ENCODE results near the gene VPS72.

Gene VPS72

DNA sequence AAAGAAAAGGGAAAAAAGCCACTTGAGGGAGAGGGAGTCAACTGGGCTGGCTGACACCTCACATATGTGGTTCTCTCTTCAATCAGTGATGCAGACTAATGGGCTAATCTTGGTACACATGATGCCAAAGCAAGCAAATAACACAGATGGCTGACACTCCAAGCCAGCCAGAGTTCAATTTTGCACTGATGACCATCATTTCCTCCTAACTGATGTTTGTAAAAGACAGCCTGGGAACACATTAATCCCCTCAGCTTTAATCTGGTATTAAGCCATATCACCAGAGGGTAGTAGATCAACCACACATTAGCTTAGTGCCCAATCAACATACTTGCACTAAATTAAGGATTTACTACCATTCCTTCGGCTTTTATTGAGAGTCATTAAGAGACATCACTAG, 2.8 kb downstream of the VPS72 start:
- DNase-seq (ENCODE audit: low spot score) = no peak
- TF ChIP-seq, protein P1, sequence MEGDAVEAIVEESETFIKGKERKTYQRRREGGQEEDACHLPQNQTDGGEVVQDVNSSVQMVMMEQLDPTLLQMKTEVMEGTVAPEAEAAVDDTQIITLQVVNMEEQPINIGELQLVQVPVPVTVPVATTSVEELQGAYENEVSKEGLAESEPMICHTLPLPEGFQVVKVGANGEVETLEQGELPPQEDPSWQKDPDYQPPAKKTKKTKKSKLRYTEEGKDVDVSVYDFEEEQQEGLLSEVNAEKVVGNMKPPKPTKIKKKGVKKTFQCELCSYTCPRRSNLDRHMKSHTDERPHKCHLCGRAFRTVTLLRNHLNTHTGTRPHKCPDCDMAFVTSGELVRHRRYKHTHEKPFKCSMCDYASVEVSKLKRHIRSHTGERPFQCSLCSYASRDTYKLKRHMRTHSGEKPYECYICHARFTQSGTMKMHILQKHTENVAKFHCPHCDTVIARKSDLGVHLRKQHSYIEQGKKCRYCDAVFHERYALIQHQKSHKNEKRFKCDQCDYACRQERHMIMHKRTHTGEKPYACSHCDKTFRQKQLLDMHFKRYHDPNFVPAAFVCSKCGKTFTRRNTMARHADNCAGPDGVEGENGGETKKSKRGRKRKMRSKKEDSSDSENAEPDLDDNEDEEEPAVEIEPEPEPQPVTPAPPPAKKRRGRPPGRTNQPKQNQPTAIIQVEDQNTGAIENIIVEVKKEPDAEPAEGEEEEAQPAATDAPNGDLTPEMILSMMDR (IDR thresholded peaks at IDR 0.05; ENCODE audit: borderline replicate concordance, control extremely low read depth, extremely low read depth, insufficient read depth, missing control alignments) = no peak
- in situ Hi-C loops (cut with MboI; ENCODE audit: low sequenced_read_pairs, unreplicated experiment) = no loop called here

DNA sequence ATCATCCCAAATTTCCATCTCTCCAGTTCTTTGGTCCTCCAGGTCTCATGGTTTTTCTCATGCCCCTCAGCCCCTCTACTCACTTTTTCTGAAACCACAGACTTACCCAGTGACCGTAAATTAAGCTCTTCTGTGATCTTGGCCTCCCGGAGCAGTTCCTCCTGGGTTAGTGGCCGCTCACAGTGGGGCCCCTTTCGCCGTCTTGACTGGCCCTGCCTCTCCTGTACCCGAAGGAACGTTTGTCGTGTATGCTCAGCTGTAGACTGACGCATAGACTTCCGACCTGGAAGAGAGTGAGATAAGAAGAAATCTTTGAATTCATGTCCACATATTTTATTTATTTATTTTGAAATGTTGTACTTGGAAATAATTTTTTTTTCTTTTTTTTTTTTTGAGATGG, 5.8 kb downstream of the VPS72 start:
- DNase-seq (ENCODE audit: low spot score) = no peak
- TF ChIP-seq, protein P1 (IDR thresholded peaks at IDR 0.05; ENCODE audit: borderline replicate concordance, control extremely low read depth, extremely low read depth, insufficient read depth, missing control alignments) = no peak
- in situ Hi-C loops (cut with MboI; ENCODE audit: low sequenced_read_pairs, unreplicated experiment) = no loop called here

GRCh38 chr1:151176514-151177045, 13.4 kb downstream of the VPS72 start:
- in situ Hi-C loops (cut with MboI; ENCODE audit: low sequenced_read_pairs, unreplicated experiment) = no loop called here
- no peak for DNase-seq (ENCODE audit: low spot score)
- TF ChIP-seq, protein P1 (IDR thresholded peaks at IDR 0.05; ENCODE audit: borderline replicate concordance, control extremely low read depth, extremely low read depth, insufficient read depth, missing control alignments) = no peak

DNA sequence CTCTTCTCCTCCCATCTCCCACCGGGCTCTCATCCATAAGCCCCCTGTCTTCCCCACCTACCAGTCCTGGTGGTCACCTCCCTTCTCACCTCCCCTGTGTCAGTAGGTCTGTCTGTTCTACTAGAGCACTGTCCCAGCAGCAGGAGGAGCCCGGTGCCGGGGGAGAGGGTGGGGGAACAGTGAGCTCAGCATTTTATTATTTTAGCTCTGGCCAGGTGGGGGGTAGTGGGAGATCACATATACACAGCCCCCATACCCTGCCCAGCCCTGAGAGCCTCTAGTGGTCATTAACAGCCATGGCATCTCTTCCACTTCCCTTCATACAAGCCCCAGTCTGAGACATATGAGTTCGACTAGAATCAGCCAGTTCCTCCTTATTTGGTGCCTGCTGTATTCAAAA, 14.1 kb downstream of the VPS72 start, which contains the start of gene TMOD4:
Gene TMOD4, minus strand, starts transcription at position 119 of the 400 bp plus-strand sequence. CDS start 1,106 bp downstream, outside the sequence.
- peak; percentile 53 for DNase-seq (ENCODE audit: low spot score)
- TF ChIP-seq, protein P1 (IDR thresholded peaks at IDR 0.05; ENCODE audit: borderline replicate concordance, control extremely low read depth, extremely low read depth, insufficient read depth, missing control alignments) = peak; percentile 22
- in situ Hi-C loops (cut with MboI; ENCODE audit: low sequenced_read_pairs, unreplicated experiment) = no loop called here

- in situ Hi-C loops (cut with MboI; ENCODE audit: low sequenced_read_pairs, unreplicated experiment) = no loop called here
- DNase-seq (ENCODE audit: low spot score) = no peak
- TF ChIP-seq, protein P1 (IDR thresholded peaks at IDR 0.05; ENCODE audit: borderline replicate concordance, control extremely low read depth, extremely low read depth, insufficient read depth, missing control alignments) = no peak
Measured at GRCh38 chr1:151175041-151175741, 14.8 kb downstream of the VPS72 start.

GRCh38 chr1:151171190-151171589, 18.8 kb downstream of the VPS72 start:
- in situ Hi-C loops (cut with MboI; ENCODE audit: low sequenced_read_pairs, unreplicated experiment) = no loop called here
- no peak for DNase-seq (ENCODE audit: low spot score)
- TF ChIP-seq, protein P1 (IDR thresholded peaks at IDR 0.05; ENCODE audit: borderline replicate concordance, control extremely low read depth, extremely low read depth, insufficient read depth, missing control alignments) = no peak
